Measurements from ENCODE around the gene STAT2. TPM values are rescaled to one million over a fixed set of nuclear protein-coding genes. Genes with fewer than 3 reads are reported as not detected.
A peak's percentile ranks its signal among the peaks of the same experiment; 100 is the strongest.
"Not testable (repeated sequence)": the region's sequence is repeated elsewhere in the genome, so short reads cannot be mapped to it uniquely, and the experiment has no call there.

Gene STAT2
- 125 TPM for total RNA-seq

- peak; percentile 100 for DNase-seq
Observed at GRCh38 chr12:56359851-56360767, at the start of gene STAT2. STAT2 (minus strand) TSS chr12:56360107; CDS start chr12:56356571, 3,536 bp downstream.

GRCh38 chr12:56408799-56409417, 49.0 kb upstream of the STAT2 start:
- DNase-seq = no peak

GRCh38 chr12:56404227-56404626, 44.3 kb upstream of the STAT2 start:
- DNase-seq = not testable (repeated sequence)

- not testable (repeated sequence) for DNase-seq
Observed at GRCh38 chr12:56401612-56402011, 41.7 kb upstream of the STAT2 start.

GRCh38 chr12:56401125-56401524, 41.2 kb upstream of the STAT2 start:
- not testable (repeated sequence) for DNase-seq

- DNase-seq = not testable (repeated sequence)
Observed at GRCh38 chr12:56399466-56399865, 39.6 kb upstream of the STAT2 start.

GRCh38 chr12:56398324-56398723, 38.4 kb upstream of the STAT2 start:
- DNase-seq = no peak

GRCh38 chr12:56392331-56392730, 32.4 kb upstream of the STAT2 start:
- DNase-seq = no peak

- no peak for DNase-seq
Observed at GRCh38 chr12:56391721-56392120, 31.8 kb upstream of the STAT2 start.

GRCh38 chr12:56389412-56389811, 29.5 kb upstream of the STAT2 start:
- no peak for DNase-seq

GRCh38 chr12:56387152-56387736, 27.3 kb upstream of the STAT2 start:
- peak; percentile 25 for DNase-seq

GRCh38 chr12:56385873-56386272, 26.0 kb upstream of the STAT2 start:
- DNase-seq = no peak

- DNase-seq = no peak
Observed at GRCh38 chr12:56382611-56383010, 22.7 kb upstream of the STAT2 start.

GRCh38 chr12:56377989-56378316, 18.0 kb upstream of the STAT2 start:
- DNase-seq = no peak

GRCh38 chr12:56377310-56377988, 17.5 kb upstream of the STAT2 start:
- DNase-seq = no peak

GRCh38 chr12:56375598-56376434, 15.9 kb upstream of the STAT2 start:
- DNase-seq = no peak

GRCh38 chr12:56374726-56375597, 15.1 kb upstream of the STAT2 start:
- no peak for DNase-seq

- DNase-seq = no peak
Observed at GRCh38 chr12:56373515-56373914, 13.6 kb upstream of the STAT2 start.

- no peak for DNase-seq
Observed at GRCh38 chr12:56366948-56367347, 7.0 kb upstream of the STAT2 start.

- no peak for DNase-seq
Observed at GRCh38 chr12:56362130-56363059, 2.5 kb upstream of the STAT2 start, which contains the start of gene APOF. APOF (minus strand) TSS chr12:56362857; CDS start chr12:56362745, 112 bp downstream.
